HAP-1 (cell line): ENCODE measurements around the gene TSPAN5.

Experiments
- DNase-seq, 2 experiments: peaks; one replicate each; pipeline ENCODE4 v3.0.0-alpha.2; 2016 to 2020; ENCODE audit warnings: low spot score in 2 of 2
- H3K27me3 ChIP-seq: fragments of 250-450 bp; sonication (Bioruptor Pico); 2 replicates; pipeline ENCODE4 v1.5.1; 2020; ENCODE audit warnings: low read depth, mild to moderate bottlenecking, moderate library complexity
- H3K36me3 ChIP-seq: fragments of 250-450 bp; sonication (Bioruptor Pico); replicated peaks from 2 replicates; pipeline ENCODE4 v1.5.1; 2020; ENCODE audit warnings: mild to moderate bottlenecking
- H3K4me1 ChIP-seq: fragments of 250-450 bp; sonication (Bioruptor Pico); 2 replicates; pipeline ENCODE4 v1.5.1; 2020; ENCODE audit warnings: mild to moderate bottlenecking
- H3K4me3 ChIP-seq: fragments of 250-450 bp; sonication (Bioruptor Pico); 2 replicates; pipeline ENCODE4 v1.5.1; 2020; ENCODE audit warnings: mild to moderate bottlenecking, moderate library complexity
- H3K9me3 ChIP-seq: fragments of 250-450 bp; sonication (Bioruptor Pico); 2 replicates; pipeline ENCODE4 v1.5.1; 2020; ENCODE audit warnings: mild to moderate bottlenecking, moderate library complexity
- in situ Hi-C: fragments of 300-500 bp; cut with MboI; formaldehyde crosslinking; loops from 3 replicates; pipeline ENCODE4 v1.14.3; 2020; ENCODE audit warnings: low sequenced_read_pairs, inconsistent platforms, mixed read lengths

TSPAN5 gene

DNA sequence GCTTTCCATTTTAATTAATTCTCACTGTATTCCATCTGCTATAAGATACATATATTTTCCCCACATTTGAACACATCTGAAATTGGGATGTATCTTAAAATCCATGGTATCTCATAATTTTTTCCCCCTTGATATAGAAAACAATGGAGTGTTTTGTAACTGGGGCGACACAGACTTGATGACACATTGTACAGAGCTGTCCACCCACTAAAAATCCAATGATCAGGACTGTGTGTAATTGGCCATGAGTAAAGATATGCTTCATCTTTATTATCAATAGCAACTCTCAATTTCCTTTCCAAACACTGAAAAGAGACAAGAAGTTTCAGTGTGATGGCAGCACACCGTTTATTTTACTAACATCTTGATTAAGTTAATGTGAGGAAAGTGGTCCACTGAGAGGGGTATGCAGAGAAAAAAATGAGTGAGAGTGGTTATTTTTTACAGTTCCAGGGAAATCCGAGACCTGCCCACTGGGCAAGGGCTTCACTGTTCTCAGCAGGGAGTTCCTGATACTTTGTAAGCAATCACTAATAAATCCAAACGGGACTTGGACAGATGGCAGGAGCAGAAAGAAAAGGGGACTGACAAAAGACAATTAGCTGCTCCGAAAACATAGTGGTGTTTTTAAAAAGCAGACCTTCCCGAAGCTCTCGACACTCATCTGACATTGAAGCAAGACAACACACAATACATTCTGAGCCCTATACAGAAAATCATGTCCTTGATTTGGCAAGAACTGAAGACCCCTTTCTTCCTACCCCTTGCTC, 149.4 kb downstream of the TSPAN5 start:
- in situ Hi-C loops: no loop called here
- DNase-seq: no peak

DNA sequence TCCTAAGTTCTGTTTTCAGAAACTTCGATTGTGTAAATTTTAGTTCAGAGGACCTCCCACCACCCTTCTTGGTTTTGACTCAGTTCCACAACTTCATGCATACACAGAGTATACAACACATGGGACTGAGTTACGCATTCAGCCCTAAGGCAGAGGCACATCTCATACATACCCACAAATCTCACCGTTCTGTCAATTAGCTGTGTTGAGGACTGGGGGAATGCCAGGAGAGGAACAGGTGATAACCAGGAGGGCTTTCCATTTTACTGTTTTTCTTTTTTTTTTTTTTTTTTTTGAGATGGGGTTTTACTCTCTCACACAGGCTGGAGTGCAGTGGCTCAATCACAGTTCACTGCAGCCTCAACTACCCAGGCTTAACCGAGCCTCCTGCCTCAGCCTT, 150.2 kb downstream of the TSPAN5 start:
- no peak overlapping the region for H3K4me3 ChIP-seq
- DNase-seq: no peak
- H3K27me3 ChIP-seq: no peaks in the 10 kb centered on the region
- in situ Hi-C loops: no loop called here
- H3K36me3 ChIP-seq: no peaks in the 10 kb centered on the region
- H3K4me1 ChIP-seq: no peaks in the 10 kb centered on the region
- H3K9me3 ChIP-seq: no peaks in the 10 kb centered on the region

More for the DNA sequence above, 149.4 kb downstream of the TSPAN5 start:
- Histone ChIP-seq H3K4me1 (no peaks in the 10 kb centered on the region), H3K36me3 (no peaks in the 10 kb centered on the region), H3K27me3 (no peaks in the 10 kb centered on the region), H3K4me3 (no peak overlapping the region), H3K9me3 (no peaks in the 10 kb centered on the region)

DNA sequence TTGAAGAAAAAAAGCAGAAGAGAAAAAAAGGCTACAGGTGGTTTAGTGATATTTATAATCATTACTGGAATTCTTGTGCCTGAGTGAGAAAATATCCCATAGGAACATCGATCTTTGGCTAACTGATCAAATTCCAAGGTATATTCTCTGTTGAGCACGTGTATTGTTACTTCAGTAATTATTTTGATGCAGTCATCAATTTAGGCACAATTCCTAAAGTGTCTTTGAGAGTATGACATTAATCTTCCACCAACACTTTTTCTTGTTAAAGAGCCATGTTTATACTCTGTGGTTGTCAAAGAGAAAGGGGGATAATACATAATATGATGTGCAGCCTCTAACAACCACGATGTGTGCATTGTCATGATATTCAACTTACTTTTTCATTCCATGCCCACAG, 151.1 kb downstream of the TSPAN5 start:
- Histone ChIP-seq H3K4me3 (no peak overlapping the region), H3K4me1 (no peaks in the 10 kb centered on the region), H3K36me3 (no peaks in the 10 kb centered on the region), H3K9me3 (no peaks in the 10 kb centered on the region), H3K27me3 (no peaks in the 10 kb centered on the region)
- DNase-seq: no peak
- in situ Hi-C loops: no loop called here

DNA sequence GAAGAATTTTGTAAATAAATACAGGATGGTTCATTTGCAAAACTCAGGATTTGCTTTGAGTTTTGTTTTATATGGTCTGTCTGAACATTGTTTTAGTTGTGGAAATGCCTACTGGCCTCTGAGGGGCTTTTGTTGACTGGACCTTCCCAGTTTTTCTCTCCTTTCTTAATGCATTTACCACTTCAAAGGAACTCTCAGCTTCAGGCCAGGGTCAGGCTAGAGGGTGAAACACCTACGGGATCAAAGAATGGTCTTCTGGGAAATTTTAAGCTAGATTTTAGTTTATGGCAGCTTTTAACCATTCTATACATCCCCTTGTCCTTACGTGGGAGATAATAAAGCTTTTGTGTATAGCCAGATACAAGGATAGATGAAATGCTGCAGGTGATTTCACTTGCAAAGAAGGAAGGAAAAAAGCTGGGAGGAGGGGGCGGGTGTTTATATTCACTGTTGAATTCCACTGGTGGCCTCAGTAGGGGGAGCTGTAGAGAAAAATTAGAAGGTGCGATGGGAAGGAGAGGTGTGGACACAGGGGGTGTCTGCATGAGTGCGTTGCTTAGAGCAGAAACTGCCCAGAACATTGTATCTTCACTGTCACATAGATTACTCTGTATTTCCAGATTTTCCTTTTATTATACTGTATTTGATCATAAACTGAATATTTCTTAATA, 151.8 kb downstream of the TSPAN5 start:
- H3K4me1 ChIP-seq: no peaks in the 10 kb centered on the region
- in situ Hi-C loops: no loop called here
- no peak overlapping the region for H3K4me3 ChIP-seq
- no peaks in the 10 kb centered on the region for H3K9me3 ChIP-seq
- no peaks in the 10 kb centered on the region for H3K27me3 ChIP-seq
- H3K36me3 ChIP-seq: no peaks in the 10 kb centered on the region
- peak; percentile 9 to 37 for DNase-seq

DNA sequence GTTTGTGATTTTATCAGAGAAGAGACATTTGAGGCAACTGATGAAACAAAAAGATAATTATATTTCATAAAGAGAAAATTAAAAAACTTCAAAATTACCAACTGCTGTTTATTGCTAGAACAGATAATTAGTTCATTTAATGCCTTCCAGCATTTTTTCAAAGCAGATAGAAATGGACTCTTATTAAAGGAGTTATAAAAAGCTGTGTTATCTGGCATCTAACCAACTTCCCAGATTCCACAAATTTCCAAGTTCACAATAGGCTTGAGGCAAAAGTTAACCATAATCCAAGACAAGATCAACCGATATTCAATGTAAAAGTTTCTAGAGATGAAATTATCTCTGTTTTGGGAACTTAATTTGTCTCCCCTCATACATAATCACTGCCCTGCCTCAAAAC, 152.4 kb downstream of the TSPAN5 start:
- no peaks in the 10 kb centered on the region for H3K36me3 ChIP-seq
- H3K4me3 ChIP-seq: no peak overlapping the region
- H3K9me3 ChIP-seq: no peaks in the 10 kb centered on the region
- DNase-seq: no peak
- H3K27me3 ChIP-seq: no peaks in the 10 kb centered on the region
- H3K4me1 ChIP-seq: no peaks in the 10 kb centered on the region
- in situ Hi-C loops: no loop called here

DNA sequence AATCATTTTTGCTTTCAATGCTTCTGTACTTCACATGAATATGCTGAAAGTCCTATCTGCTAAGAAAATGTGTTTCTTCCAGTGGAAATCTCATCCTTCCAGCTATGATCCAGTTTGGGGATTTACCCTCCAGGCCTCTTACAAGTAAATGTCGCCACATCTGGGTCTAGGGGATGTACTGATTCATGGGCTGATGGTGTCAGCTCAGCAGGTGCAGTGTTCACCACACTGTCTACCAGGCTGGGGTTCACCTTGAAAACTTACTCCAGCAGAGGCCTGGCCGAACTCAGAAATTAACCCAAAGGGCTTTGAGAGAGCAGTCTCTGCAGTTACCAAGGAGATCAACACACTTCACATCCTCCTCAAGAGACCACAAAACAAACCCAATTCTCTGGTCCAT, 154.3 kb downstream of the TSPAN5 start:
- in situ Hi-C loops: no loop called here

DNA sequence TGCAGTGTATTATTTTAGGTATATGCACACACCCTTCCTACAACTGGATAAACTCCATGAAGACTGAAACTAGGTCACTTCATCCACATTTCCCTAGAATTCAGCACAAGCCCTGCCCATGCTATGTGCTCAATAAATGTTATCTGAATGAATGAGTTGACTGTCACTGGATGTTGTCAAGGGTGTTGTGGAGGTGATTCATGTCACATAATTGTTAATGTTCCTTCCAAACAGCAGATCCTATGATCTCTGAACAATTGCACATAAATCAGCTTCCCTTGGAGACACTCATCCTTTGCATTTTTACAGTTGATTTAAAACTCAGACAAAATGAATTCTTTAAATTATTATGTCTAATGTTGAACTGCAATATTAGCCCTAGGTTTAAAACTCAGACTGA, 154.7 kb downstream of the TSPAN5 start:
- no peaks in the 10 kb centered on the region for H3K4me1 ChIP-seq
- no peak overlapping the region for H3K4me3 ChIP-seq
- DNase-seq: no peak
- in situ Hi-C loops: no loop called here
- no peaks in the 10 kb centered on the region for H3K36me3 ChIP-seq
- H3K27me3 ChIP-seq: no peaks in the 10 kb centered on the region
- no peaks in the 10 kb centered on the region for H3K9me3 ChIP-seq

More for the DNA sequence above, 154.3 kb downstream of the TSPAN5 start:
- DNase-seq: no peak
- Histone ChIP-seq H3K36me3 (no peaks in the 10 kb centered on the region), H3K27me3 (no peaks in the 10 kb centered on the region), H3K9me3 (no peaks in the 10 kb centered on the region), H3K4me3 (no peak overlapping the region), H3K4me1 (no peaks in the 10 kb centered on the region)

DNA sequence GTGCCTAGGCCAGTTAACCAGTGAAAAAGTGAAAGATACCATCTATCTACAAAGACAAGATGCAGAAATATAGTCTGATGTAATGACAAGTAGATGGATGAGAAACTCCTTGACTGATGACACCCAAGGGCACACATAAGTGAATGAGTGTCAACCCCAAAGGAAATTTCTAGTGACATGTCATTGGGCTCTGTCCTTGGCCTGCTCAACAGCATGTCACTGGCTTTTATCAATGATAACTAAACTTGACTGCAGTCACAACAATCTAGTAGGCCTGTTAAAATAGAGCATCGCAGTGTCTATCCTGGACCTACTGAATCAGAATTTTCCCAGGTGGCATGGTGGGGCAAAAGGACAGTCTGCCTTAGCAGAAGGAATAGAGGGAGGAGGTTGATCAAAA, 155.8 kb downstream of the TSPAN5 start:
- no peak for DNase-seq
- H3K4me1 ChIP-seq: no peaks in the 10 kb centered on the region
- H3K27me3 ChIP-seq: no peaks in the 10 kb centered on the region
- H3K4me3 ChIP-seq: no peak overlapping the region
- in situ Hi-C loops: no loop called here
- H3K9me3 ChIP-seq: no peaks in the 10 kb centered on the region
- H3K36me3 ChIP-seq: no peaks in the 10 kb centered on the region

DNA sequence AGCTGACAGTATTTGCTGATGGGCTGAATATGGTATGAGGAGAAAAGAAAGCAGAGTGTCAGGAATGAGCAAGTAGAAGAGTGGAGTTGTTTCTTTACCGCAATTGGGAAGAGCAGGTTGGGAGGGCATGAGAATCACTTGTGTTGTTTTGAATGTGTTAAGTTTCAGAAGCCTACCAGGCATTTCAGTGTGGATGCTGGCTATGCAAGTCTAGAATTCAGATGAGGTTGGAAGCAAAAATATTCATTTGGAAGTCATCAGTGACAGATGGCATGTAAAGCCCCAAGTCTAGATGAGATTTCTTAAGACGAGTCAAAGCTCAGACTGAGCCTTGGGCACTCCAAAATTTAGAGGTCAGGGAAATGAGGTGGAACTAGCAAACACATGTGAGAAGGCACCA, 156.4 kb downstream of the TSPAN5 start:
- Histone ChIP-seq H3K4me3 (no peak overlapping the region), H3K4me1 (no peaks in the 10 kb centered on the region), H3K36me3 (no peaks in the 10 kb centered on the region), H3K9me3 (no peaks in the 10 kb centered on the region), H3K27me3 (no peaks in the 10 kb centered on the region)
- in situ Hi-C loops: no loop called here
- DNase-seq: no peak

DNA sequence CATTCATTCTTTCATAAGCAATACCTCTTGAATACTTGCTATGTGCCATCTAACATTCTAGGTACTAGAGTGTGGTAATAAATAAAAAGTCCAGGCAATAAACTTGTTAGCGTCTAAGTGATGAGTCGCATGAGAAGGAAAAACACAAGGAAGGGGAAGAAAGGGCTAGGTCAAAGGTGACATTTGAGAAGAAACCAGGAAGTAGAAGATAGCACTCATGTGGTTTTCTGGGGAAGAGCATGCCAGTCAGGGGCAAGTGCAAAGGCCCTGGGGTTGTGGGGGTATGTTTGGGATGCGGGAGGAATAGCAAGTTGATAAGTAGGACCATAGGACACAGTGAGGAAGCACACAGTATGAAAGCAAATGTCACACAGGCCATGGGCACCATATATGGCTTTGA, 157.0 kb downstream of the TSPAN5 start:
- Histone ChIP-seq H3K27me3 (no peaks in the 10 kb centered on the region), H3K36me3 (no peaks in the 10 kb centered on the region), H3K9me3 (no peaks in the 10 kb centered on the region), H3K4me3 (no peak overlapping the region), H3K4me1 (no peaks in the 10 kb centered on the region)
- no peak for DNase-seq
- in situ Hi-C loops: no loop called here

DNA sequence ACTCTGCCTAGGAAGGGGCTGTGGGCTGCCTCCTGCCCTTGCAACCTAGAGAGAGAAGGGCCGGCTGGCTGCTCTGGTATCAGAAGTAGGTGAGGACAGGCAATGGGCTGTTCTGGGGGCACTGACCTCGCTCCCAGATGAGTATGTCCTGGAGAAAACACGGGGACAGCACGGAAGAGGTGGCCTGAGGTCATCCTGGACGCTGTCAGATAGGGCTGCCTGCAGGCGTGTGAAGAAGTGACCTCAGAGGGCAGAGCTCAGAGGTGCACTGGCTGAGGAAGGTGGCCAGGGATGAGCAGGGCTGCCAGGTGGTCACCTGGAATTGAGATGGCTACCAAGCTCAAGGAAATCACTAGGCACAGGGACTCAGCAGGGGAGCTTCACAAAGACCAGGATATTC, 159.6 kb downstream of the TSPAN5 start:
- in situ Hi-C loops: no loop called here
- no peak overlapping the region for H3K4me3 ChIP-seq
- no peaks in the 10 kb centered on the region for H3K36me3 ChIP-seq
- DNase-seq: no peak
- H3K9me3 ChIP-seq: no peaks in the 10 kb centered on the region
- H3K4me1 ChIP-seq: no peaks in the 10 kb centered on the region
- no peaks in the 10 kb centered on the region for H3K27me3 ChIP-seq

DNA sequence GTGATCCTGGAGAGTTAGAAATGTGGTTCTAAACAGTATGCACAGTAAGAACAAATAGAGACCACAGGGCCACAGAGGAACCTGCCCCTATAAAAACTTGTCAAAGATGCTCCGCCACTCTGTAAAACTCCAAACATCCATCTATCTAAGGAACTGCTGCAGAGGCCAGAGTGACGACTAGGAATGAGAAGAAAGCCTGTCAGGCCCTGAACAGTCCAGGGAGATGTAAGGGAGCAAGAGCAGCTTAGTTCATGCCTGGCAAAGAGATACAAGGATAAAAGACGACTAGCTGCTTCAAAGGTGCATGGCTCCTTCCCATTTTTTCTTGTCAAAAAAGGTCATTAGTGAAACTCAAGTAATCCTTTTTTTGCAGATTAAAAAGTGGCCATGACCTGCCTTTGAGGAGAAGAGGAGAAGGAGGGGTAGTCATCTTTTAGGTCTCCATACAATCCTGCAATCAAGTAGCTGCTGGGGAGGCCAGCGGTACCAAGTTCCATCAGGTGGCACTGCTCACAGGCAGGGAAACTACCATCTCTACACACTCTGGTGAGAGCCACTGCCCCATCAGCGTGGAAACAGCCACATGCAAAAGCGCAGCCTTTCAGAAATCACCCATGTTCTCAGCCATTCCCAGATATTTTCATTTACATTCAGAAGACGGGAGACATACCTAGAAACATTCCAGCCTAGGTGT, 162.1 kb downstream of the TSPAN5 start:
- Histone ChIP-seq H3K9me3 (no peaks in the 10 kb centered on the region), H3K27me3 (no peaks in the 10 kb centered on the region), H3K36me3 (no peaks in the 10 kb centered on the region), H3K4me3 (no peak overlapping the region), H3K4me1 (no peaks in the 10 kb centered on the region)
- in situ Hi-C loops: no loop called here
- DNase-seq: no peak

DNA sequence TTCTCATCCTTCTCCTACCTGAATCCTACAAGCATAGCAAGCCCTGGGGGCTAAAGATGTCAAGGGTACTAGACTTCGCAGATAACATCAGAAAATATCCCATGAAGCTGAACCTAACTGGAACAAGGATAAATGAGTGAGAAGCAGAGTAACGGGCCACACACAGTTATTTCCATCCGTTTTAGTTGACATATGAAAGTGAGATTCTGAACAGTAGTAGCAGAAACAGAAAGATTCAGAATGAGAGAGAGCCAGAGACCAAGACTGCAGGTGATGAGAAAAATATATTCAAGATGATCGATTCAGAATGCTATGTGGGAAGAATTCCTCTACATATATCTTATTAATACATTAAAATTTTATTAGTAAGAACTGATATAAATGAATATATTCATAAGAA, 165.1 kb downstream of the TSPAN5 start:
- no peak overlapping the region for H3K4me3 ChIP-seq
- H3K4me1 ChIP-seq: no peaks in the 10 kb centered on the region
- no peak for DNase-seq
- H3K36me3 ChIP-seq: no peaks in the 10 kb centered on the region
- H3K9me3 ChIP-seq: no peaks in the 10 kb centered on the region
- in situ Hi-C loops: no loop called here
- no peaks in the 10 kb centered on the region for H3K27me3 ChIP-seq

DNA sequence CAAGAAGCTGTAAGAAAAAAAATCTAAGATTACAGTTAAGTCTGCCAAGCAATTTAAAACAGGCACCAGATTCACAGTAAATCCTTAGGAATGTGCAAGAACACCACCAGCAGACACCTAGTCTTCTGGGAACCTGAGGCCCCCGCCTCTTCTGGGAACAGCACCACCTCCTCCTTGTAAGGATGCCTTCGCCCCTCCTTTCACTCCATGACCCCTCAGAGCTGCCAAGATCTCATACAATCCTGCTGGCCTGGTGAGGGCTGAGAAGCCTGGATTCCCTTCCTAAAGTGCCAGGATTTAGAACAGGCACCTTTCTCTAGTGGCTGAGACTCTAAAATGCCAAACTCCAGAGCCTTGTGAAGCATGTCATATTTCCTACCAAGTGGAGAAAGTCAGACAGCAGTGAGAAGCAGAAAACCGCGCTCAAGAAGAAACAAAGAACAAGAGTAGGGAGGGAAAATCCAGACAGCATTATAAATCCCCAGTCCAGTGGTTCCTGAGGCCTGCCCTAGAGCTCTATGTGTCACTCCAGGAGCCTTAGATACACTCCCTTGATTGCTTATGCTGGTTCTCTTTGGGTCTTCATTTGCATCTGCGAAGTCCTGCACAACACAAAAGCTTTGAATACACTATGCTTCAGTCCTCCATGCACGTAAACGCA, 166.4 kb downstream of the TSPAN5 start:
- H3K4me1 ChIP-seq: no peaks in the 10 kb centered on the region
- no peak overlapping the region for H3K4me3 ChIP-seq
- H3K27me3 ChIP-seq: no peaks in the 10 kb centered on the region
- H3K36me3 ChIP-seq: no peaks in the 10 kb centered on the region
- in situ Hi-C loops: no loop called here
- H3K9me3 ChIP-seq: no peaks in the 10 kb centered on the region
- no peak for DNase-seq
